Measurements from ENCODE around the gene PTPRG.

Gene PTPRG

DNA sequence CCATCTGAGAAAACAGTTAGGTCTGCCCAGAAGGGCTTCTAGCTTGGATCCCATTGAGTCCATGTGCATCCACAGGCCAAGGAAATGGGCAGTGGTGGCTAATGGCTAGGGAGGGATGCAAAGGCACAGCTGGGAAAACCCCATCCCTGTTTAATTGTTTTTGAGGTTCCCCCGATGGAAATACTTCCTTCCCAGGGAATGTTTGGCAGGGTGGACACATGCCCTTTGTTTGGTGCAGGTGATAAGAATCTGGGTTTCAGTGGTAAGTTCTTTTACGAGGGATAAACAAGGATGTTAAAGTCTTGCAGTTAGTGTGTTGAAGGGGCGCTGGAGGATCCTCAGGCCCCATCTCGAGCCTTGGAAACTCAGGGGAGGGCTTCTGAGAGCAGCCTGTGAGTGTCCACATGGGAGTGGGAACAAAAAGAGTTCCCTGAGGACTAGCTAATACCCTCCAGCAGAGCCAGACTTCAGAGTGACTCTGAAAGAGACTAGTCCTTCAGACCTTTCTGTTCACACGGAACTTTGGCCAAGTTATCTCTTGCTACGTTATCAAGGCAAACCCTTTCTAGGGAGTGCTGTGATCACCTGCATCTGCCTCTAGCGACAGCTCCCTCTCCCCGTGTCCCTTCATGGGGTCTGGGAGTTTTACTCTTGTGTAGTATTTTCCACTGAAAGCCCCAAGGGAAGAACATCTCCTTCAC lies 17.4 kb downstream of the PTPRG start:
- DNase-seq (ENCODE audit: extremely low read depth, low read depth) = no peak
- TF ChIP-seq, protein P1, sequence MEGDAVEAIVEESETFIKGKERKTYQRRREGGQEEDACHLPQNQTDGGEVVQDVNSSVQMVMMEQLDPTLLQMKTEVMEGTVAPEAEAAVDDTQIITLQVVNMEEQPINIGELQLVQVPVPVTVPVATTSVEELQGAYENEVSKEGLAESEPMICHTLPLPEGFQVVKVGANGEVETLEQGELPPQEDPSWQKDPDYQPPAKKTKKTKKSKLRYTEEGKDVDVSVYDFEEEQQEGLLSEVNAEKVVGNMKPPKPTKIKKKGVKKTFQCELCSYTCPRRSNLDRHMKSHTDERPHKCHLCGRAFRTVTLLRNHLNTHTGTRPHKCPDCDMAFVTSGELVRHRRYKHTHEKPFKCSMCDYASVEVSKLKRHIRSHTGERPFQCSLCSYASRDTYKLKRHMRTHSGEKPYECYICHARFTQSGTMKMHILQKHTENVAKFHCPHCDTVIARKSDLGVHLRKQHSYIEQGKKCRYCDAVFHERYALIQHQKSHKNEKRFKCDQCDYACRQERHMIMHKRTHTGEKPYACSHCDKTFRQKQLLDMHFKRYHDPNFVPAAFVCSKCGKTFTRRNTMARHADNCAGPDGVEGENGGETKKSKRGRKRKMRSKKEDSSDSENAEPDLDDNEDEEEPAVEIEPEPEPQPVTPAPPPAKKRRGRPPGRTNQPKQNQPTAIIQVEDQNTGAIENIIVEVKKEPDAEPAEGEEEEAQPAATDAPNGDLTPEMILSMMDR (IDR thresholded peaks at IDR 0.05; ENCODE audit: low read depth, low read length) = no peak

DNA sequence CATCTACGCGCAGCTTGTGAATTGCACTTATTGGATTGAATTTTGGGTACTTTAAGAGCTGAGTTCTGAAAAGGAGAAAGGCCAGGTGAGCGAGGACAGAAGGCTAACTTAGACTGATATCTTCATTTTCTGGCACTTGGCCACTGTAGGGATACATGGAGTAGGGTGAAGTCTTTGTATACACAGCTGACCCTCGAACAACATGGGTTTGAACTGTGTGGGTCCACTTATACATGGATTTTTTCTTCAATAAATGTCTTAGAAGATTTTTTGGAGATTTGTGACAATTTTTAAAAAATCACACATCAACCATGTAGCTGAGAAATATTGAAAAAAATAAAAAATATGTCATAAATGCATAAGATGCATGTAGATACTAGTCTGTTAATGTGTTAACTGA lies 18.3 kb downstream of the PTPRG start:
- TF ChIP-seq, protein P1 (IDR thresholded peaks at IDR 0.05; ENCODE audit: low read depth, low read length) = no peak
- no peak for DNase-seq (ENCODE audit: extremely low read depth, low read depth)

- DNase-seq (ENCODE audit: extremely low read depth, low read depth) = no peak
- TF ChIP-seq, protein P1 (IDR thresholded peaks at IDR 0.05; ENCODE audit: low read depth, low read length) = no peak
These were observed 19.7 kb downstream of the PTPRG start for GRCh38 chr3:61580982-61581643.

GRCh38 chr3:61582287-61582686 lies 20.9 kb downstream of the PTPRG start:
- no peak for DNase-seq (ENCODE audit: extremely low read depth, low read depth)
- TF ChIP-seq, protein P1 (IDR thresholded peaks at IDR 0.05; ENCODE audit: low read depth, low read length) = no peak

GRCh38 chr3:61582846-61583245 lies 21.5 kb downstream of the PTPRG start:
- no peak for DNase-seq (ENCODE audit: extremely low read depth, low read depth)
- TF ChIP-seq, protein P1 (IDR thresholded peaks at IDR 0.05; ENCODE audit: low read depth, low read length) = no peak

DNA sequence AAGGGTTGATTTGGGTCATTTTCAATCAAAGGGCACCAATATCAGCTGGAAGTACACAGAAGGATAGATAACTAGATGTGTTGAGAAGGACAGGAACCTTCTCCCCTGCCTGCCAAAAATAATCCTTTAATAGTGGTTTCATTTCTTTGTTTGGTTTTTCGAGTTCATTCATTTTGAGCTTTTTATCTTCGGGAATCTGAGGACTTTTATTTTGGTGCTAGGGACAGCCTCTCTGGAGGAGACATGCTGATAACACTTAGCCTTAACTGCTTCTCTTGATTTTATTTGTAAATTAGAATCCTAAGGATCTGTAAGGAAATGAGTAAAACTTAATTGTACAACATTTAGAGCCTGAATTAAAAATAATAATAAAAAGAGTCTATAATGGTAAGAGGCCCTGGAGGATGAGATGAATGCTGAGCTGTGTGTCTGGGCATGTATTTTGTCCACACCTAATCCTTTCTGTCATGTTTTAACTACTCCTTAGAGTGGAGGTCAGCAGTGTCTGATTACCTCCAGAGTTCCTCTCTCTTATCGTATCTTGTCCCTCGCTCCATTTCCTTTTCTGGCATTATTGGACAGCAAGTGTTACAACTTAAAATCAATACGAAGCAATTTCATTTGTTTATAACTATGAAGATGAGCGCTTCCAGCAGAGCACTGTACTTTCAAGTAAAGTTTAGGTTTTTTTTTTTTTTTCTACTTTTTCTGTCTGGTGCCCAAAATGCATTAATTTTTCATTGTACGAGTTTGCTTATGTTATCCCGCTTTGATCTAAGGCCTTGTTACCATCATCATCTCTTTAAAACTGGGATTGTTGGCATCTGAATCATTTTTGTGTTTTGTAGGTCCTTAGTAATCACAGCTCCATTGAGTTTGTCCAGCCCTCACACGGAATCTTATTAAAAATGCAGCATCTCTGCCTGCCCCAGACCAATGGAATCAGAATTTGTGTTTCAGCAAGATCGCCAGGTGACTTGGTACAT lies 22.8 kb downstream of the PTPRG start:
- no peak for DNase-seq (ENCODE audit: extremely low read depth, low read depth)
- TF ChIP-seq, protein P1 (IDR thresholded peaks at IDR 0.05; ENCODE audit: low read depth, low read length) = no peak
